Type B pancreatic cell (in vitro differentiated cells): ENCODE measurements around the gene TAF1B. TPM values are rescaled to one million over a fixed set of nuclear protein-coding genes. Genes with fewer than 3 reads are reported as not detected.
A peak's percentile ranks its signal among the peaks of the same experiment; 100 is the strongest.

Source experiments
- DNase-seq: peaks from one replicate; pipeline ENCODE4 v3.0.0; 2021; ENCODE audit warnings: mixed read lengths; ENCODE audit not compliant: unreplicated experiment; ENCODE audit errors: extremely low spot score
- H3K27ac Mint-ChIP-seq: 2 replicates; pipeline ENCODE4 v1.8.0; 2021; ENCODE audit warnings: mild to moderate bottlenecking, mixed read lengths
- H3K27me3 Mint-ChIP-seq: 2 replicates; pipeline ENCODE4 v1.8.0; 2021; ENCODE audit warnings: mixed read lengths
- H3K36me3 Mint-ChIP-seq: 2 replicates; pipeline ENCODE4 v1.8.0; 2021; ENCODE audit warnings: mixed read lengths
- H3K4me1 Mint-ChIP-seq: one replicate; pipeline ENCODE4 v1.8.0; 2021; ENCODE audit warnings: mixed read lengths; ENCODE audit not compliant: unreplicated experiment
- H3K4me3 Mint-ChIP-seq: 2 replicates; pipeline ENCODE4 v1.8.0; 2021; ENCODE audit warnings: mild to moderate bottlenecking, mixed read lengths
- H3K9me3 Mint-ChIP-seq: 2 replicates; pipeline ENCODE4 v1.8.0; 2021; ENCODE audit warnings: mixed read lengths
- CTCF ChIP-seq: fragments of 200-600 bp; sonication (generic); conservative IDR thresholded peaks from 2 replicates; pipeline ENCODE4 v1.5.0; 2021; ENCODE audit warnings: antibody characterized with exemption, mild to moderate bottlenecking
- total RNA-seq: library from RNA; stranded (reverse); gene quantifications from 2 replicates; pipeline ENCODE4 v1.2.1, GENCODE V29; 2021; ENCODE audit warnings: low replicate concordance

The TAF1B gene
- total RNA-seq, 1 donor from 2014 or later: 34.1 TPM

- H3K27me3 Mint-ChIP-seq: no peaks in the 10 kb centered on the region
- no peak for TF ChIP-seq CTCF
- H3K9me3 Mint-ChIP-seq: no peaks in the 10 kb centered on the region
- H3K27ac Mint-ChIP-seq: no peak overlapping the region
- H3K36me3 Mint-ChIP-seq: peaks cover 16% of the 10 kb centered on the region
- H3K4me1 Mint-ChIP-seq: no peaks in the 10 kb centered on the region
- no peak for DNase-seq
- no peak overlapping the region for H3K4me3 Mint-ChIP-seq
These were observed 117.7 kb downstream of the TAF1B start for GRCh38 chr2:9961013-9961412.

- Mint-ChIP-seq H3K4me3 (no peak overlapping the region), H3K27me3 (no peaks in the 10 kb centered on the region), H3K36me3 (peaks cover 23% of the 10 kb centered on the region), H3K27ac (no peak overlapping the region), H3K9me3 (no peaks in the 10 kb centered on the region), H3K4me1 (peaks cover 19% of the 10 kb centered on the region)
- TF ChIP-seq CTCF: no peak
- DNase-seq: no peak
These were observed 121.2 kb downstream of the TAF1B start for GRCh38 chr2:9964334-9964980.

GRCh38 chr2:9965119-9965822 lies 122.0 kb downstream of the TAF1B start:
- Mint-ChIP-seq H3K27me3 (no peaks in the 10 kb centered on the region), H3K9me3 (no peaks in the 10 kb centered on the region), H3K4me1 (peaks cover 21% of the 10 kb centered on the region), H3K27ac (no peak overlapping the region), H3K4me3 (no peak overlapping the region), H3K36me3 (peaks cover 23% of the 10 kb centered on the region)
- TF ChIP-seq CTCF: no peak
- no peak for DNase-seq

- no peaks in the 10 kb centered on the region for H3K27me3 Mint-ChIP-seq
- no peak overlapping the region for H3K4me3 Mint-ChIP-seq
- peaks cover 33% of the 10 kb centered on the region for H3K4me1 Mint-ChIP-seq
- no peak for TF ChIP-seq CTCF
- no peaks in the 10 kb centered on the region for H3K9me3 Mint-ChIP-seq
- DNase-seq: no peak
- H3K36me3 Mint-ChIP-seq: peaks cover 28% of the 10 kb centered on the region
- no peak overlapping the region for H3K27ac Mint-ChIP-seq
These were observed 123.3 kb downstream of the TAF1B start for GRCh38 chr2:9966491-9967022.

- DNase-seq: no peak
- Mint-ChIP-seq H3K27ac (peak overlapping the region; percentile 60), H3K36me3 (peaks cover 25% of the 10 kb centered on the region), H3K27me3 (no peaks in the 10 kb centered on the region), H3K9me3 (no peaks in the 10 kb centered on the region), H3K4me3 (no peak overlapping the region), H3K4me1 (peaks cover 34% of the 10 kb centered on the region)
- no peak for TF ChIP-seq CTCF
These were observed 123.9 kb downstream of the TAF1B start for GRCh38 chr2:9967053-9967775.
